Mesendoderm (in vitro differentiated cells): ENCODE results near the gene PPARG.
A peak's percentile ranks its signal among the peaks of the same experiment; 100 is the strongest.

Source experiments
- DNase-seq: peaks from one replicate; pipeline ENCODE4 v3.0.0; 2013
- H2AK5ac ChIP-seq: 2 replicates; pipeline ENCODE4 v1.6.1; 2013; ENCODE audit warnings: low read length, inconsistent platforms
- H2BK120ac ChIP-seq: 2 replicates; pipeline ENCODE4 v1.6.1; 2013; ENCODE audit warnings: low read depth, mild to moderate bottlenecking, low read length, moderate library complexity, mixed read lengths
- H2BK15ac ChIP-seq: replicated peaks from 2 replicates; pipeline ENCODE4 v1.6.1; 2013; ENCODE audit warnings: low read depth, mild to moderate bottlenecking, moderate library complexity
- H2BK5ac ChIP-seq: 2 replicates; pipeline ENCODE4 v1.6.1; 2013; ENCODE audit warnings: low read length, inconsistent platforms
- H3K18ac ChIP-seq: 2 replicates; pipeline ENCODE4 v1.6.1; 2013; ENCODE audit warnings: mild to moderate bottlenecking, low read length, mixed read lengths
- H3K23ac ChIP-seq: one replicate; pipeline ENCODE4 v1.6.1; 2013; ENCODE audit warnings: low read length
- H3K27ac ChIP-seq: 2 replicates; pipeline ENCODE4 v1.5.1; 2013; ENCODE audit warnings: low read depth, mild to moderate bottlenecking, inconsistent platforms, low read length, moderate library complexity
- H3K27me3 ChIP-seq: 2 replicates; pipeline ENCODE4 v1.6.1; 2013; ENCODE audit warnings: low read length, control low read depth, mild to moderate bottlenecking, inconsistent platforms; ENCODE audit not compliant: insufficient read depth, poor library complexity
- H3K36me3 ChIP-seq: 2 replicates; pipeline ENCODE4 v1.6.1; 2013; ENCODE audit warnings: low read length, inconsistent platforms; ENCODE audit not compliant: control insufficient read depth, insufficient read depth
- H3K4ac ChIP-seq: one replicate; pipeline ENCODE4 v1.6.1; 2013; ENCODE audit warnings: low read depth, mild to moderate bottlenecking, low read length, moderate library complexity
- H3K4me1 ChIP-seq: 2 replicates; pipeline ENCODE4 v1.6.1; 2013; ENCODE audit warnings: low read depth, low read length, inconsistent platforms; ENCODE audit not compliant: control insufficient read depth
- H3K4me2 ChIP-seq: 2 replicates; pipeline ENCODE4 v1.6.1; 2013; ENCODE audit warnings: low read length
- H3K4me3 ChIP-seq: 2 replicates; pipeline ENCODE4 v1.5.1; 2013; ENCODE audit warnings: mild to moderate bottlenecking, low read length
- H3K56ac ChIP-seq: one replicate; pipeline ENCODE4 v1.6.1; 2013; ENCODE audit warnings: low read length
- H3K79me1 ChIP-seq: 2 replicates; pipeline ENCODE4 v1.6.1; 2013; ENCODE audit warnings: low read length, inconsistent platforms
- H3K79me2 ChIP-seq: 2 replicates; pipeline ENCODE4 v1.6.1; 2013; ENCODE audit warnings: mild to moderate bottlenecking, low read length; ENCODE audit not compliant: control insufficient read depth, insufficient read depth
- H3K9ac ChIP-seq: 2 replicates; pipeline ENCODE4 v1.6.1; 2013; ENCODE audit warnings: low read length, inconsistent platforms
- H4K5ac ChIP-seq: one replicate; pipeline ENCODE4 v1.6.1; 2013; ENCODE audit warnings: low read length
- H4K8ac ChIP-seq: one replicate; pipeline ENCODE4 v1.6.1; 2013; ENCODE audit warnings: low read depth, mild to moderate bottlenecking, control low read depth, low read length, moderate library complexity
- WGBS: extraction: QIAGEN DNeasy Blood & Tissue Kit; methylation state at CpG from one replicate; pipeline ENCODE4 v1.1.7; 2013; ENCODE audit warnings: low lambda C conversion rate, missing lambda C conversion rate; ENCODE audit not compliant: insufficient coverage; ENCODE audit errors: extremely low coverage; 5-methylcytosine and 5-hydroxymethylcytosine counted together

Gene PPARG

DNA sequence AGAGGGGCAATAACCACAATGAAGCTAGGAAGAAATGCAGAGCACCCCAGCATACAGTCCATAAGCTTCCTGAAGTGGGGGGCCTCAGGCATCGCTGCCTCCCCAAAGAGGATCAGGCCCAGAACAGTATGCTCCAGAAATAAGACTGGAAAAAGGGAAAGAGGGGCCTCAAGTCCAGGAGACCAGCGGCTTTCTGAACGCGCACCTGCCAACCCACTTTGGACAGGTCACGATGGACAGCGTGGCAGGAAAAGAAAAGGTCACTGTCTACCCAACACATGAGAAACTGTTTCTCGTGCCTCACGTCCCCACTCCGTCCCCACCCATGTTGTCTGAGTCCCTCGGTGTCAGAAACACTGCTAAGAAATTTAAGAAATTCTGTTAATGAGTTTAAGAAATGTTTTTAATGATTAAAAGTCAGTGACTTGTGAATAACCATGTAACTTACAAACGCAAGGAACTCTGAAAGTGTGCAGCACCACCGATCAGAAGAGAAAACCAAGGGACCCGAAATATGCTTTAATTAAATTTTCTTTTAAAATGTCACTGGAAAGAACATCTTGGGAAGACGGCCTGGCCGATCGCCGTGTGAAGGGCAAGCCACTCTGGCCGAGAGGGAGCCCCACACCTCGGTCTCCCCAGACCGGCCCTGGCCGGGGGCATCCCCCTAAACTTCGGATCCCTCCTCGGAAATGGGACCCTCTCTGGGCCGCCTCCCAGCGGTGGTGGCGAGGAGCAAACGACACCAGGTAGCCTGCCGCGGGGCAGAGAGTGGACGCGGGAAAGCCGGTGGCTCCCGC lies 1.7 kb upstream of the PPARG start:
- H3K79me1 ChIP-seq = no peaks in the 10 kb centered on the region
- H3K18ac ChIP-seq = no peak overlapping the region
- H3K36me3 ChIP-seq = no peaks in the 10 kb centered on the region
- H3K4ac ChIP-seq = no peak overlapping the region
- peak; percentile 14 for DNase-seq
- H3K4me3 ChIP-seq = no peak overlapping the region
- H2BK5ac ChIP-seq = no peak overlapping the region
- peaks cover 18% of the 10 kb centered on the region for H3K27me3 ChIP-seq
- no peaks in the 10 kb centered on the region for H3K79me2 ChIP-seq
- WGBS = no CpG with 5 or more reads among the region's 33 CpGs
- H3K9ac ChIP-seq = peak overlapping the region; percentile 37
- H2BK15ac ChIP-seq = no peak overlapping the region
- no peak overlapping the region for H2AK5ac ChIP-seq
- no peak overlapping the region for H4K5ac ChIP-seq
- H2BK120ac ChIP-seq = no peak overlapping the region
- no peak overlapping the region for H3K23ac ChIP-seq
- H3K56ac ChIP-seq = peak overlapping the region; percentile 50
- H3K4me1 ChIP-seq = no peaks in the 10 kb centered on the region
- peak overlapping the region; percentile 11 for H3K4me2 ChIP-seq
- H4K8ac ChIP-seq = no peak overlapping the region
- no peak overlapping the region for H3K27ac ChIP-seq

DNA sequence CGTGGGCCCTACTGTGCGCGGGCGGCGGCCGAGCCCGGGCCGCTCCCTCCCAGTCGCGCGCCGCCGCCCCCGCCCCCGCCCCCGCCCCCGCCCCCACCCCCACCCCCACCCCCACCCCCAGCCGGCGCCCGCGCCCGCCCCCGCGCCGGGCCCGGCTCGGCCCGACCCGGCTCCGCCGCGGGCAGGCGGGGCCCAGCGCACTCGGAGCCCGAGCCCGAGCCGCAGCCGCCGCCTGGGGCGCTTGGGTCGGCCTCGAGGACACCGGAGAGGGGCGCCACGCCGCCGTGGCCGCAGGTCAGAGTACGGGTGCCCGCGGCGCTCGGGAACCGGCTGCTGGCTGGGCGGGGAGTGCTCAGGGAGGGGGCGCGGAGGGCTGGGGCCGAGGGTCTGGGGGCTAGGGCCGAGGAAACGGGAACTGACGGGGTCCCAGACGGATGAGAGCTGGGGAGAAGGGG lies 1.1 kb upstream of the PPARG start:
- H4K5ac ChIP-seq = no peak overlapping the region
- peak overlapping the region; percentile 61 for H3K18ac ChIP-seq
- H3K4ac ChIP-seq = no peak overlapping the region
- H3K4me1 ChIP-seq = no peaks in the 10 kb centered on the region
- H2BK15ac ChIP-seq = no peak overlapping the region
- no peaks in the 10 kb centered on the region for H3K79me2 ChIP-seq
- peak overlapping the region; percentile 92 for H3K4me2 ChIP-seq
- H2BK120ac ChIP-seq = no peak overlapping the region
- peak; percentile 32 for DNase-seq
- H3K4me3 ChIP-seq = peak overlapping the region; percentile 28
- H2AK5ac ChIP-seq = no peak overlapping the region
- no peak overlapping the region for H2BK5ac ChIP-seq
- peak overlapping the region; percentile 48 for H3K9ac ChIP-seq
- no peak overlapping the region for H3K23ac ChIP-seq
- no peaks in the 10 kb centered on the region for H3K79me1 ChIP-seq
- H3K56ac ChIP-seq = peak overlapping the region; percentile 64
- H3K27ac ChIP-seq = no peak overlapping the region
- H3K27me3 ChIP-seq = peaks cover 18% of the 10 kb centered on the region
- H4K8ac ChIP-seq = no peak overlapping the region
- no CpG with 5 or more reads among the region's 63 CpGs for WGBS
- no peaks in the 10 kb centered on the region for H3K36me3 ChIP-seq

DNA sequence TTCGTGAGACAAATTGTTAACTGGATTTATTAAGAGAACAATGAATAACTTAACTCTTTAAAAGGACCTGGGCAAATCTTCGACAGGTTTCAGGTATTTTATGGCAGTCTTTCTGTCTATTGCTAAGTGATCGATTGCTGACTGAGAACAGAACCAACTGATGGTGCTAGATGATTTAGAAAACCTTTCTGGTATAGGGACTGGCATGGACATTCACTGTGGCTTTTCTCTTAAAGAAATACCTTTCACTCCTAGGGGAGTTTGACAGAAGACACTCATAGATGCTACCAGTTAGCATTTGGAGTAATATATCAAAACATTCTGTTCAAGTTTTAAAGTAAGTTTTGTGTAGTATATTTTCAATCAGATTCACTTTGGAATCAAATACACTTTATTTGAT lies 654 bp downstream of the PPARG start:
- WGBS = no CpG with 5 or more reads among the region's 3 CpGs

DNA sequence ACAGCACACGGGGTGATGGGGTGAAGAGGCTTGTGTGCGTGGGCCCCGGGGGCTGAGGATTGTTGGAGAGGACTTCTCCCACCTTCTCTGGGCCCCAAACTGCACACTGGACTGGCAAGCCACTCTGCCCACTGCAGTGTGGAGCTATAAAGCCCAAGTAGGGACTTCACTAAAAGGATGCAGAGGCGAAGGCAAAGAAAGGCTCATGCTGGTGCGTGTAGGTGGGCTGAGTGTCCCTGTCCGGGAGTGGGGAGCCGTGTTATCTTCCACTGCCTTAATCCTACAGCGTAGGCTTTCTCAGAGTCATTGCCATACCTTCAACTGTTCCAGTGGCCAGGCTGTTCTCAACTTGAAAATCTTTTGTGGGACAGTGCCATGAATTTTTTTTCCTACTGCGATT lies 3.9 kb downstream of the PPARG start:
- peaks cover 12% of the 10 kb centered on the region for H3K27me3 ChIP-seq
- no peak overlapping the region for H3K4ac ChIP-seq
- no CpG with 5 or more reads among the region's 9 CpGs for WGBS
- no peak overlapping the region for H2BK15ac ChIP-seq
- no peaks in the 10 kb centered on the region for H3K79me2 ChIP-seq
- H2AK5ac ChIP-seq = no peak overlapping the region
- no peak overlapping the region for H4K8ac ChIP-seq
- H3K36me3 ChIP-seq = no peaks in the 10 kb centered on the region
- no peak overlapping the region for H3K4me2 ChIP-seq
- no peak overlapping the region for H2BK120ac ChIP-seq
- no peaks in the 10 kb centered on the region for H3K4me1 ChIP-seq
- H3K56ac ChIP-seq = no peak overlapping the region
- no peak overlapping the region for H2BK5ac ChIP-seq
- H3K23ac ChIP-seq = no peak overlapping the region
- H4K5ac ChIP-seq = no peak overlapping the region
- H3K4me3 ChIP-seq = no peak overlapping the region
- no peak overlapping the region for H3K18ac ChIP-seq
- DNase-seq = no peak
- H3K9ac ChIP-seq = no peak overlapping the region
- no peak overlapping the region for H3K27ac ChIP-seq
- no peaks in the 10 kb centered on the region for H3K79me1 ChIP-seq

More for the DNA sequence above, 654 bp downstream of the PPARG start:
- Histone ChIP-seq H4K8ac (no peak overlapping the region), H3K4me3 (no peak overlapping the region), H3K27ac (no peak overlapping the region), H3K36me3 (no peaks in the 10 kb centered on the region), H2BK5ac (no peak overlapping the region), H4K5ac (no peak overlapping the region), H2BK15ac (no peak overlapping the region), H3K18ac (no peak overlapping the region), H3K9ac (no peak overlapping the region), H3K4me1 (no peaks in the 10 kb centered on the region), H3K4me2 (no peak overlapping the region), H3K79me2 (no peaks in the 10 kb centered on the region), H3K79me1 (no peaks in the 10 kb centered on the region), H3K56ac (no peak overlapping the region), H2BK120ac (no peak overlapping the region), H3K27me3 (peaks cover 18% of the 10 kb centered on the region), H2AK5ac (no peak overlapping the region), H3K4ac (no peak overlapping the region), H3K23ac (no peak overlapping the region)
- DNase-seq = no peak

DNA sequence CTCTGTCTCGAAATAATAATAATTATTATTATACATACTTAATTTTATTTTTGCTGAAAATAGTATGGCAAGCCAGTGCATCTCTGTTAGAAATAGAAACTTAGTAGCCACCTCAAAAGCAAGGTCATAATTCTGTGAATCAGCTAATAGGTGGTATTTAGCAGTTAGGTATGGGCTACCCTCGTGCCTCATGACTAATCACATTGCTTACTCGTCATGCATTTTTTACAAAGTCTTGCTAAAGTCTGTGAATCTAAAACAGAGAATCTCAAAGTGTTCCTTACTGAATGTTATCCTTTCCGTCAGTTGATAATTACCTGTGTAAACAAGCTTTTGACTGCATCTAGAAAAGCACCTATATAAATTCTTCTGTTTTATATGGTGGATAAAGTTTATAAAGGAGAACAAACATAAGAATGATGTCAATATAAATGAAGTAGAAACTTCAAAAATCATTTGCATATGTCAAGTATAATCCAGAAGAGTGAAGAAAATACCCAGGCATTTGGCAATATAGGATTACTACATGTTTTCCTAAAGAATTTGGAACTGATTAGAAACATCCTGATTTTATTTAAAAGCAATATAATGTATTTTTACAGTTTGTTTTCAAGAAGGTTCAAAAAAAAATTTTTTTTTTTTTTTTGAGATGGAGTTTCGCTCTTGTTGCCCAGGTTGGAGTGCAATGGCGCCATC lies 6.2 kb downstream of the PPARG start:
- Histone ChIP-seq H3K18ac (no peak overlapping the region), H3K79me1 (no peaks in the 10 kb centered on the region), H2AK5ac (no peak overlapping the region), H3K9ac (no peak overlapping the region), H3K27ac (no peak overlapping the region), H3K4me1 (no peaks in the 10 kb centered on the region), H3K4me2 (no peak overlapping the region), H4K8ac (no peak overlapping the region), H3K27me3 (no peaks in the 10 kb centered on the region), H3K4ac (no peak overlapping the region), H2BK120ac (no peak overlapping the region), H3K56ac (no peak overlapping the region), H2BK15ac (no peak overlapping the region), H2BK5ac (no peak overlapping the region), H3K4me3 (no peak overlapping the region), H4K5ac (no peak overlapping the region), H3K23ac (no peak overlapping the region), H3K36me3 (no peaks in the 10 kb centered on the region), H3K79me2 (no peaks in the 10 kb centered on the region)
- WGBS = no CpG with 5 or more reads among the region's 6 CpGs
- DNase-seq = peak; percentile 3
